H1 (cell line): ENCODE results near the gene ZNF512B. TPM values are rescaled to one million over a fixed set of nuclear protein-coding genes. Genes with fewer than 3 reads are reported as not detected.

Experiments used
- CTCF ChIA-PET: fragments of 300-600 bp; sonication (Branson Sonifier 250); formaldehyde crosslinking; loops from one replicate; lab custom pipeline; 2021; ENCODE audit not compliant: partially characterized antibody; lab: Charles Lee
- POLR2A ChIA-PET: fragments of 300-600 bp; sonication (Branson Sonifier 250); formaldehyde crosslinking; loops from one replicate; lab custom pipeline; 2021; ENCODE audit warnings: inconsistent platforms; ENCODE audit not compliant: partially characterized antibody; lab: Charles Lee
- DNase-seq, 2 experiments: peaks; one replicate each; pipeline versions ENCODE4 v3.0.0 to v3.0.0-alpha.2; 2010 to 2022; ENCODE audit warnings: low spot score in 2 of 2, low read depth in 1 of 2, mixed read lengths in 1 of 2
- FAIRE-seq: peaks from 2 replicates; lab custom pipeline; 2011; peaks lifted over from hg19 to GRCh38; lab: Jason Lieb, UNC
- H2AFZ ChIP-seq: 2 replicates; pipeline ENCODE4 v1.8.1; 2012; ENCODE audit warnings: low read length, inconsistent platforms
- H2AK5ac ChIP-seq: 2 replicates; pipeline ENCODE4 v1.6.1; 2013; ENCODE audit warnings: low read depth, low read length
- H2BK120ac ChIP-seq: replicated peaks from 2 replicates; pipeline ENCODE3; 2013; ENCODE audit warnings: low read depth, low read length, inconsistent platforms
- H2BK12ac ChIP-seq: 2 replicates; pipeline ENCODE4 v1.6.1; 2013; ENCODE audit warnings: low read depth, low read length
- H2BK15ac ChIP-seq: 2 replicates; pipeline ENCODE4 v1.6.1; 2013; ENCODE audit warnings: low read length
- H2BK20ac ChIP-seq: 2 replicates; pipeline ENCODE4 v1.6.1; 2013; ENCODE audit warnings: low read length
- H2BK5ac ChIP-seq: 2 replicates; pipeline ENCODE4 v1.6.1; 2013; ENCODE audit warnings: low read depth, low read length
- H3K14ac ChIP-seq: 2 replicates; pipeline ENCODE4 v1.6.1; 2013; ENCODE audit warnings: inconsistent platforms; ENCODE audit not compliant: insufficient read length
- H3K18ac ChIP-seq: 2 replicates; pipeline ENCODE4 v1.6.1; 2013; ENCODE audit warnings: low read length; ENCODE audit errors: extremely low read depth
- H3K23ac ChIP-seq: 2 replicates; pipeline ENCODE4 v1.6.1; 2013; ENCODE audit warnings: inconsistent platforms; ENCODE audit not compliant: insufficient read length
- H3K23me2 ChIP-seq: 2 replicates; pipeline ENCODE4 v1.6.1; 2013; ENCODE audit warnings: low read depth, low read length
- H3K27ac ChIP-seq: 2 replicates; pipeline ENCODE4 v1.6.1; 2011; ENCODE audit warnings: low read depth, low read length, inconsistent platforms
- H3K27me3 ChIP-seq, 4 experiments: replicated peaks in 1 of 4; 1 replicate in 1 of 4; 2 replicates in 3 of 4; pipeline versions ENCODE4 v1.6.1 to v1.8.1; 2011 to 2013; ENCODE audit warnings: low read length in 3 of 4, mild to moderate bottlenecking in 3 of 4, inconsistent platforms in 2 of 4, mixed read lengths in 2 of 4, moderate library complexity in 1 of 4; ENCODE audit not compliant: control insufficient read depth in 3 of 4, insufficient read depth in 3 of 4; ENCODE audit errors: extremely low read depth in 1 of 4
- H3K36me3 ChIP-seq, 4 experiments: 2 replicates each; pipeline versions ENCODE4 v1.6.1 to v1.8.1; 2011 to 2013; ENCODE audit warnings: mild to moderate bottlenecking in 4 of 4, low read length in 3 of 4, moderate library complexity in 2 of 4, control low read depth in 1 of 4, inconsistent platforms in 1 of 4; ENCODE audit not compliant: insufficient read depth in 4 of 4, control insufficient read depth in 2 of 4
- H3K4ac ChIP-seq: replicated peaks from 2 replicates; pipeline ENCODE3; 2013; ENCODE audit warnings: low read length, low read depth, mixed read lengths, inconsistent platforms; ENCODE audit not compliant: insufficient read length
- H3K4me1 ChIP-seq, 4 experiments: replicated peaks in 1 of 4; 1 replicate in 1 of 4; 2 replicates in 3 of 4; pipeline versions ENCODE4 v1.6.1 to v1.8.1; 2011 to 2013; ENCODE audit warnings: low read length in 3 of 4, inconsistent platforms in 2 of 4, mixed read lengths in 1 of 4; ENCODE audit not compliant: insufficient read depth in 4 of 4, control insufficient read depth in 3 of 4
- H3K4me2 ChIP-seq, 2 experiments: 2 replicates each; pipeline versions ENCODE4 v1.6.1 to v1.8.1; 2011 to 2013; ENCODE audit warnings: low read depth in 2 of 2, low read length in 2 of 2, control low read depth in 1 of 2, inconsistent platforms in 1 of 2, mild to moderate bottlenecking in 1 of 2; ENCODE audit not compliant: insufficient read depth in 1 of 2
- H3K4me3 ChIP-seq, 4 experiments: fragments of 200-600, 300-600 bp in 1 of 4; sonication (generic), shearing (Covaris generic), sonication (Bioruptor Twin) in 1 of 4; 2 replicates each; pipeline versions ENCODE4 v1.5.1 to v1.8.1; 2011 to 2016; ENCODE audit warnings: low read length in 4 of 4, low read depth in 3 of 4, control low read depth in 2 of 4, inconsistent platforms in 2 of 4, mild to moderate bottlenecking in 2 of 4, mixed read lengths in 1 of 4, moderate library complexity in 1 of 4; ENCODE audit not compliant: insufficient read depth in 2 of 4; ENCODE audit errors: extremely low read depth in 1 of 4
- H3K56ac ChIP-seq: replicated peaks from 2 replicates; pipeline ENCODE3; 2013; ENCODE audit warnings: low read depth, mild to moderate bottlenecking, mixed read lengths, low read length, inconsistent platforms; ENCODE audit not compliant: insufficient read length
- H3K79me1 ChIP-seq: 2 replicates; pipeline ENCODE4 v1.6.1; 2013; ENCODE audit warnings: low read depth, low read length, control low read depth
- H3K79me2 ChIP-seq, 2 experiments: 2 replicates each; pipeline versions ENCODE4 v1.6.1 to v1.8.1; 2012 to 2013; ENCODE audit warnings: low read length in 2 of 2, mild to moderate bottlenecking in 2 of 2, inconsistent platforms in 1 of 2; ENCODE audit not compliant: insufficient read depth in 2 of 2, control insufficient read depth in 1 of 2
- H3K9ac ChIP-seq, 4 experiments: replicated peaks in 1 of 4; 1 replicate in 1 of 4; 2 replicates in 3 of 4; pipeline versions ENCODE4 v1.6.1 to v1.8.1; 2011 to 2013; ENCODE audit warnings: low read depth in 3 of 4, low read length in 3 of 4, control low read depth in 2 of 4, mild to moderate bottlenecking in 2 of 4, moderate library complexity in 2 of 4, inconsistent platforms in 1 of 4; ENCODE audit errors: extremely low read depth in 1 of 4
- H3K9me3 ChIP-seq, 2 experiments: 2 replicates each; pipeline versions ENCODE4 v1.6.1 to v1.8.1; 2012 to 2013; ENCODE audit warnings: mild to moderate bottlenecking in 2 of 2, moderate library complexity in 2 of 2, control low read depth in 1 of 2, inconsistent platforms in 1 of 2, low read depth in 1 of 2, low read length in 1 of 2, mixed read lengths in 1 of 2; ENCODE audit not compliant: insufficient read depth in 2 of 2
- H4K20me1 ChIP-seq, 2 experiments: replicated peaks in 1 of 2; 2 replicates each; pipeline versions ENCODE3 to v1.8.1; 2011 to 2013; ENCODE audit warnings: inconsistent platforms in 2 of 2, low read length in 2 of 2, mild to moderate bottlenecking in 1 of 2; ENCODE audit not compliant: insufficient read depth in 2 of 2, control insufficient read depth in 1 of 2
- H4K5ac ChIP-seq: 2 replicates; pipeline ENCODE4 v1.6.1; 2013; ENCODE audit warnings: low read length, low read depth, mixed read lengths, inconsistent platforms; ENCODE audit not compliant: insufficient read length
- H4K8ac ChIP-seq: 2 replicates; pipeline ENCODE4 v1.8.0; 2013; ENCODE audit warnings: mild to moderate bottlenecking, moderate library complexity, low read length, inconsistent platforms; ENCODE audit not compliant: insufficient read depth; ENCODE audit errors: extremely low read depth
- H4K91ac ChIP-seq: replicated peaks from 2 replicates; pipeline ENCODE3; 2013; ENCODE audit warnings: low read length, mixed read lengths, inconsistent platforms; ENCODE audit not compliant: insufficient read length
- ASH2L ChIP-seq: fragments of 200-600, 300-600 bp; sonication (generic); IDR thresholded peaks from one replicate; pipeline ENCODE4 v1.7.1; 2017; ENCODE audit warnings: low read length
- EGR1 ChIP-seq: IDR thresholded peaks from 2 replicates; pipeline ENCODE4 v1.6.1; 2011; ENCODE audit warnings: low read depth, low read length, borderline replicate concordance
- HDAC6 ChIP-seq: IDR thresholded peaks from one replicate; pipeline ENCODE4 v1.7.1; 2012; ENCODE audit warnings: low read depth, mild to moderate bottlenecking, inconsistent platforms, low read length, moderate library complexity
- NRF1 ChIP-seq: IDR thresholded peaks from 2 replicates; pipeline ENCODE4 v1.6.1; 2011; ENCODE audit warnings: mild to moderate bottlenecking, low read depth, low read length, improper control_type of control experiment
- POLR2AphosphoS5 ChIP-seq: IDR thresholded peaks from 2 replicates; pipeline ENCODE4 v1.6.1; 2011; ENCODE audit warnings: low read depth, low read length
- POU5F1 ChIP-seq: IDR thresholded peaks from 2 replicates; pipeline ENCODE4 v1.6.1; 2011; ENCODE audit warnings: low read depth, mild to moderate bottlenecking, low read length, moderate library complexity
- RXRA ChIP-seq: IDR thresholded peaks from 2 replicates; pipeline ENCODE4 v1.6.1; 2011; ENCODE audit warnings: low read depth, mild to moderate bottlenecking, low read length, moderate library complexity; ENCODE audit not compliant: insufficient read depth
- SRF ChIP-seq: IDR thresholded peaks from 2 replicates; pipeline ENCODE4 v1.6.1; 2011; ENCODE audit warnings: mild to moderate bottlenecking, low read depth, low read length, moderate library complexity
- TAF1 ChIP-seq: IDR thresholded peaks from 2 replicates; pipeline ENCODE4 v1.6.1; 2011; ENCODE audit warnings: mild to moderate bottlenecking, low read depth, low read length
- WGBS, 2 experiments: shearing (Covaris generic) in 1 of 2; methylation state at CpG; one replicate each; pipeline versions ENCODE4 v1.1.6 to v1.1.7; 2013 to 2015; ENCODE audit warnings: low lambda C conversion rate in 2 of 2, mixed read lengths in 2 of 2, inconsistent platforms in 1 of 2, low coverage in 1 of 2, missing lambda C conversion rate in 1 of 2; ENCODE audit not compliant: insufficient replicate concordance in 2 of 2, insufficient coverage in 1 of 2, insufficient read length in 1 of 2; ENCODE audit errors: extremely low coverage in 1 of 2, missing lambda C conversion rate in 1 of 2; 5-methylcytosine and 5-hydroxymethylcytosine counted together
- polyA plus RNA-seq, 7 experiments: library from polyadenylated mRNA; depleted of rRNA in 3 of 7; stranded (reverse) in 5 of 7; unstranded in 2 of 7; fragments of >200 nt in 5 of 7; fragments of 200-250 nt in 2 of 7; gene quantifications; 1 replicate in 5 of 7; 2 replicates in 1 of 7; 4 replicates in 1 of 7; pipeline versions ENCODE4 v1.2.1 to v1.2.3, GENCODE V29; 2011 to 2013; ENCODE audit warnings: missing spikeins in 2 of 7, mixed read lengths in 2 of 7
- total RNA-seq: library from RNA; stranded (reverse); fragmentation: NEBNext Ultra II Directional; extraction: Animal tissue kit (Norgen Biotek cat#: 25700); gene quantifications from 2 replicates; pipeline ENCODE4 v1.2.1, GENCODE V29; 2021
- TF ChIP-seq, protein P1 (sequence below): IDR thresholded peaks from 2 replicates; pipeline ENCODE4 v1.6.1; 2011; ENCODE audit warnings: low read depth, mild to moderate bottlenecking, low read length; ENCODE audit not compliant: insufficient read depth

The ZNF512B gene
- total and polyA plus RNA-seq, 2 of the 8 experiments (the other 6 are each of a cell fraction or from before 2014, with no cell fraction given) = 7.3 to 26.6 TPM

DNA sequence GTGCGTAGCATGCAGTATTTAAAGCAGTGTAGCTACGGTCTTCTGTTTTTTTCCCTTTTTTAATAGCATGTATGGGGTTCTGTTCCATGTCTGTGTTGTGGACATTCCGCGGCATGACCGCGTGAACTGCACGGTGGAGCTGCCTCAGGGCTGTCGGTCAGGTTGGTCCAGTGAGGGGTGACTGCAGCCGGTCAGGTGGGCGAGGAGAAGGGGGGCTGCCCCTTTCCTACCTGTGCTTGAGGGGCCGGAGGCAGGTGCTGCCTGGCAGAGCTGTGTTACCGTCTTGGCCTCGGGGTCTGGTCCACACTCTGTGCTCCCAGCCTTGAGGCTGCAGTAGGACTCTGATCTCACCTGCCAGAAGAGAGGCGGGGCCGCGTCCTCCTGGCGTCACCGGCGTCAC is 38.0 kb downstream of the ZNF512B start:
- no peaks in the 10 kb centered on the region for H3K4me1 ChIP-seq
- no peak overlapping the region for H2BK12ac ChIP-seq
- no peak overlapping the region for H3K9ac ChIP-seq
- CTCF ChIA-PET = interaction anchor here (0.8 to 7.7 kb wide), 7 partner anchors 8 to 105 kb away, joined by 3 to 58 read pairs (median 4); no protein-coding TSS in a partner anchor
- no peak for DNase-seq
- no peak overlapping the region for H2BK120ac ChIP-seq
- H3K36me3 ChIP-seq = peaks cover 2 to 28% (median 18%) of the 10 kb centered on the region in 4 experiments; a peak in 6 of 8 replicates
- H3K27ac ChIP-seq = no peak overlapping the region
- H2BK5ac ChIP-seq = no peak overlapping the region
- H4K20me1 ChIP-seq = peaks cover 6 to 16% of the 10 kb centered on the region in 2 experiments
- no peak overlapping the region for H3K56ac ChIP-seq
- H4K91ac ChIP-seq = no peak overlapping the region
- H3K79me1 ChIP-seq = 0 out of 2 replicates have a peak, but pooled peaks cover 2% of the 10 kb centered on the region
- H3K18ac ChIP-seq = no peak overlapping the region
- H3K14ac ChIP-seq = no peak overlapping the region
- no peak overlapping the region; the same call in 1 of the 2 replicates for H4K8ac ChIP-seq
- no peaks in the 10 kb centered on the region for H3K23me2 ChIP-seq
- no peak overlapping the region for H2AFZ ChIP-seq
- no peak overlapping the region for H4K5ac ChIP-seq
- H3K23ac ChIP-seq = no peak overlapping the region
- no peak overlapping the region for H3K4me2 ChIP-seq
- no peak overlapping the region for H2BK20ac ChIP-seq
- H2BK15ac ChIP-seq = no peak overlapping the region
- H3K4me3 ChIP-seq = no peak overlapping the region
- 95% methylated on average over 19 of the region's 19 CpGs; no CpG with 5 or more reads in 1 of the 2 experiments for WGBS, 2 experiments
- no peak overlapping the region for H2AK5ac ChIP-seq
- H3K79me2 ChIP-seq = no peaks in the 10 kb centered on the region
- no peaks in the 10 kb centered on the region for H3K9me3 ChIP-seq
- POLR2A ChIA-PET = no interaction called here
- TF ChIP-seq, protein P1, sequence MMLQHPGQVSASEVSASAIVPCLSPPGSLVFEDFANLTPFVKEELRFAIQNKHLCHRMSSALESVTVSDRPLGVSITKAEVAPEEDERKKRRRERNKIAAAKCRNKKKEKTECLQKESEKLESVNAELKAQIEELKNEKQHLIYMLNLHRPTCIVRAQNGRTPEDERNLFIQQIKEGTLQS = no peak
- TF ChIP-seq POLR2AphosphoS5 (no peak), EGR1 (no peak), RXRA (no peak), HDAC6 (no peak), ASH2L (no peak), SRF (no peak), NRF1 (no peak), TAF1 (no peak), POU5F1 (no peak)
- TF ChIP-seq, all 59 proteins: peak for 0
- FAIRE-seq = no peak
- H3K4ac ChIP-seq = no peak overlapping the region
- no peaks in the 10 kb centered on the region for H3K27me3 ChIP-seq
